ENCODE results near the gene PHC2. TPM values are rescaled to one million over a fixed set of nuclear protein-coding genes. Genes with fewer than 3 reads are reported as not detected.

Gene PHC2
- total and polyA plus RNA-seq, 9 of the 15 experiments (the other 6 are each of a cell fraction or from before 2014, with no cell fraction given): 3.1 to 67.6 (median 34.6) TPM

GRCh38 chr1:33349081-33349759 lies 81.7 kb downstream of the PHC2 start (continued):
- no peak for TF ChIP-seq RBM14 (IDR thresholded peaks at IDR 0.05; ENCODE audit: borderline replicate concordance, insufficient read depth, low read depth, low read length)
- TF ChIP-seq TFE3 (CRISPR knock-in tag; IDR thresholded peaks at IDR 0.05): no peak
- no peak for TF ChIP-seq MBD1 (CRISPR knock-in tag; IDR thresholded peaks at IDR 0.05)
- TF ChIP-seq E2F6 (IDR thresholded peaks at IDR 0.05; ENCODE audit: borderline replicate concordance in 1 of 2, extremely low read depth in 1 of 2, insufficient read depth in 1 of 2, insufficient read length in 1 of 2, low read depth in 1 of 2, low read length in 1 of 2, poor library complexity in 1 of 2, severe bottlenecking in 1 of 2): no peak
- TF ChIP-seq CREM (IDR thresholded peaks at IDR 0.05; ENCODE audit: low read depth): peak; percentile 79
- TF ChIP-seq POLR2AphosphoS5 (IDR thresholded peaks at IDR 0.05; ENCODE audit: control insufficient read depth, insufficient read depth, low read depth, low read length): no peak
- no peak for TF ChIP-seq ZNF518B (CRISPR knock-in tag; IDR thresholded peaks at IDR 0.05)
- peak in 1 of 2 experiments; percentile 73; a peak in 1 of 4 replicates for TF ChIP-seq NONO (IDR thresholded peaks at IDR 0.05; ENCODE audit: low read depth in 2 of 2, low read length in 1 of 2)
- no peak for TF ChIP-seq ARID3B (CRISPR knock-in tag; IDR thresholded peaks at IDR 0.05; ENCODE audit: borderline replicate concordance)
- no peak for TF ChIP-seq ZC3H4 (CRISPR knock-in tag; IDR thresholded peaks at IDR 0.05; ENCODE audit: borderline replicate concordance)
- TF ChIP-seq NCOA6 (IDR thresholded peaks at IDR 0.05): no peak
- TF ChIP-seq ELF2 (CRISPR knock-in tag; IDR thresholded peaks at IDR 0.05): no peak
- TF ChIP-seq PTRF (tag; IDR thresholded peaks at IDR 0.05): no peak
- no peak for TF ChIP-seq GMEB1 (CRISPR knock-in tag; IDR thresholded peaks at IDR 0.05)

Data from K562 (cell line).